GM12872 (cell line): ENCODE measurements around the gene TOMM20.

Source experiments
- CTCF ChIP-seq: IDR thresholded peaks from 3 replicates; pipeline ENCODE4 v1.5.1; 2011; ENCODE audit warnings: low read depth, mild to moderate bottlenecking, low read length, moderate library complexity; ENCODE audit not compliant: insufficient read depth

The TOMM20 gene

GRCh38 chr1:235069176-235069575 is 59.5 kb downstream of the TOMM20 start:
- TF ChIP-seq CTCF: no peak

- TF ChIP-seq CTCF: no peak
Measured at GRCh38 chr1:235068158-235069121, 60.2 kb downstream of the TOMM20 start.

GRCh38 chr1:235067396-235068157 is 61.1 kb downstream of the TOMM20 start:
- TF ChIP-seq CTCF: no peak

- TF ChIP-seq CTCF: no peak
Measured at GRCh38 chr1:235063068-235063765, 65.4 kb downstream of the TOMM20 start.

- TF ChIP-seq CTCF: no peak
Measured at GRCh38 chr1:235060607-235061470, 67.8 kb downstream of the TOMM20 start.
